CD4-positive, alpha-beta memory T cell (primary cell): ENCODE data around the gene SLC35A3. TPM values are rescaled to one million over a fixed set of nuclear protein-coding genes. Genes with fewer than 3 reads are reported as not detected.

ENCODE experiments used
- CTCF ChIA-PET: fragments of 350-600 bp; sonication (Branson Sonifier 250); formaldehyde crosslinking; loops from one replicate; lab custom pipeline; 2021; ENCODE audit warnings: inconsistent platforms; ENCODE audit not compliant: partially characterized antibody; lab: Charles Lee
- POLR2A ChIA-PET: fragments of 350-600 bp; sonication (Branson Sonifier 250); formaldehyde crosslinking; loops from one replicate; lab custom pipeline; 2021; ENCODE audit not compliant: partially characterized antibody; lab: Charles Lee
- DNase-seq, 5 donors: peaks; one replicate each; pipeline versions ENCODE4 v3.0.0 to v3.0.0-alpha.2; 2020 to 2022; ENCODE audit warnings: mixed read lengths in 1 of 5
- H3K27ac ChIP-seq: one replicate; pipeline ENCODE4 v1.7.0; 2013; ENCODE audit warnings: low read depth, low read length
- H3K27me3 ChIP-seq: 2 replicates; pipeline ENCODE4 v1.7.0; 2013; ENCODE audit warnings: mild to moderate bottlenecking, low read length, moderate library complexity; ENCODE audit not compliant: insufficient read depth
- H3K36me3 ChIP-seq: 2 replicates; pipeline ENCODE4 v1.7.0; 2013; ENCODE audit warnings: mild to moderate bottlenecking, low read length, moderate library complexity; ENCODE audit not compliant: insufficient read depth
- H3K4me1 ChIP-seq: 2 replicates; pipeline ENCODE4 v1.7.0; 2013; ENCODE audit warnings: mild to moderate bottlenecking, low read length, moderate library complexity; ENCODE audit not compliant: insufficient read depth
- H3K4me3 ChIP-seq, 2 donors: one replicate each; pipeline ENCODE4 v1.7.0; 2013; ENCODE audit warnings: low read length in 2 of 2, mild to moderate bottlenecking in 1 of 2
- H3K9me3 ChIP-seq, 2 donors: one replicate each; pipeline ENCODE4 v1.7.0; 2013; ENCODE audit warnings: low read length in 2 of 2, control low read depth in 1 of 2; ENCODE audit not compliant: control insufficient read depth in 1 of 2
- H3K27ac Mint-ChIP-seq, 7 donors: one replicate each; pipeline ENCODE4 v1.8.0; 2020 to 2021; ENCODE audit warnings: mixed read lengths in 7 of 7, mild to moderate bottlenecking in 6 of 7, inconsistent platforms in 3 of 7, moderate library complexity in 3 of 7
- H3K27me3 Mint-ChIP-seq, 2 donors: one replicate each; pipeline ENCODE4 v1.8.0; 2020 to 2021; ENCODE audit warnings: mixed read lengths in 2 of 2
- H3K36me3 Mint-ChIP-seq, 2 donors: one replicate each; pipeline ENCODE4 v1.8.0; 2020 to 2021; ENCODE audit warnings: mixed read lengths in 2 of 2, inconsistent platforms in 1 of 2, mild to moderate bottlenecking in 1 of 2
- H3K4me1 Mint-ChIP-seq, 4 donors: one replicate each; pipeline ENCODE4 v1.8.0; 2020 to 2021; ENCODE audit warnings: mixed read lengths in 4 of 4, mild to moderate bottlenecking in 1 of 4
- H3K4me3 Mint-ChIP-seq, 8 donors: one replicate each; pipeline ENCODE4 v1.8.0; 2020 to 2021; ENCODE audit warnings: mixed read lengths in 8 of 8, mild to moderate bottlenecking in 7 of 8, moderate library complexity in 6 of 8, inconsistent platforms in 3 of 8
- H3K9me3 Mint-ChIP-seq, 8 donors: one replicate each; pipeline ENCODE4 v1.8.0; 2020 to 2021; ENCODE audit warnings: mixed read lengths in 8 of 8, mild to moderate bottlenecking in 5 of 8, inconsistent platforms in 3 of 8, moderate library complexity in 1 of 8
- intact Hi-C: fragments of 100-400 bp; cut with micrococcal nuclease; formaldehyde crosslinking; loops from one replicate; pipeline ENCODE4 v1.15.1; 2023
- polyA plus RNA-seq, 2 donors: library from polyadenylated mRNA; unstranded; fragments of 300-500 nt; fragmentation: Illumina TruSeq; gene quantifications; one replicate each; pipeline ENCODE4 v1.2.3, GENCODE V29; 2021
- total RNA-seq, 2 experiments: library from RNA; stranded (reverse); gene quantifications; one replicate each; pipeline ENCODE4 v1.2.3, GENCODE V29; 2021

The SLC35A3 gene
- total and polyA plus RNA-seq, 4 experiments from 2014 or later: 9.0 to 31.5 (median 18.5) TPM

DNA sequence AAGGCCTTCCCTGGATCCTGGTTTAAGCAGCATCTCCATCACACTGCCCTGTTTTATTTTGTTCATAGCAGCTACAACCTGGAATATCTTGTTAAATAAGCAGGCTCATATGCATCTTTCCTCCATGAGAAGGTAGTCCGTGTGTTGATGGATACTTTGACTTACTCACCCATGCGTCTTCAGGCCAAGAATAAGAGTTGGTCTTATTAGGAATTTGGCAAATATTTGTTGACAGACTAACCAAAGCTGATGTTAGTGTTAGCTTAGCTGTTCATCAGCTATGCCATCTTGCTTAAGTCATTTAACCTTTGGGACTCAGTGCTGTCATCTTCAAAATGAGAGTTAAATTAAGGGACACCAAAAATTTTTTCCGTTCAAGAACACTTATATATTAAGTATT lies 103.7 kb downstream of the SLC35A3 start:
- H3K4me3 Mint-ChIP-seq: no peak overlapping the region
- no peak for DNase-seq
- H3K27me3 Mint-ChIP-seq: no peaks in the 10 kb centered on the region
- intact Hi-C loops: no loop called here
- CTCF ChIA-PET: no interaction called here
- H3K36me3 Mint-ChIP-seq: peaks cover 51 to 84% of the 10 kb centered on the region in 2 donors
- peak overlapping the region in 1 of 7 donors; percentile 36 for H3K27ac Mint-ChIP-seq
- Histone ChIP-seq H3K4me3 (no peak overlapping the region), H3K4me1 (no peaks in the 10 kb centered on the region), H3K27ac (no peak overlapping the region), H3K36me3 (peaks cover 60% of the 10 kb centered on the region), H3K27me3 (no peaks in the 10 kb centered on the region), H3K9me3 (no peaks in the 10 kb centered on the region)
- H3K4me1 Mint-ChIP-seq: peaks cover 0 to 8% (median 6%) of the 10 kb centered on the region in 4 donors
- POLR2A ChIA-PET: no interaction called here
- H3K9me3 Mint-ChIP-seq: no peaks in the 10 kb centered on the region

DNA sequence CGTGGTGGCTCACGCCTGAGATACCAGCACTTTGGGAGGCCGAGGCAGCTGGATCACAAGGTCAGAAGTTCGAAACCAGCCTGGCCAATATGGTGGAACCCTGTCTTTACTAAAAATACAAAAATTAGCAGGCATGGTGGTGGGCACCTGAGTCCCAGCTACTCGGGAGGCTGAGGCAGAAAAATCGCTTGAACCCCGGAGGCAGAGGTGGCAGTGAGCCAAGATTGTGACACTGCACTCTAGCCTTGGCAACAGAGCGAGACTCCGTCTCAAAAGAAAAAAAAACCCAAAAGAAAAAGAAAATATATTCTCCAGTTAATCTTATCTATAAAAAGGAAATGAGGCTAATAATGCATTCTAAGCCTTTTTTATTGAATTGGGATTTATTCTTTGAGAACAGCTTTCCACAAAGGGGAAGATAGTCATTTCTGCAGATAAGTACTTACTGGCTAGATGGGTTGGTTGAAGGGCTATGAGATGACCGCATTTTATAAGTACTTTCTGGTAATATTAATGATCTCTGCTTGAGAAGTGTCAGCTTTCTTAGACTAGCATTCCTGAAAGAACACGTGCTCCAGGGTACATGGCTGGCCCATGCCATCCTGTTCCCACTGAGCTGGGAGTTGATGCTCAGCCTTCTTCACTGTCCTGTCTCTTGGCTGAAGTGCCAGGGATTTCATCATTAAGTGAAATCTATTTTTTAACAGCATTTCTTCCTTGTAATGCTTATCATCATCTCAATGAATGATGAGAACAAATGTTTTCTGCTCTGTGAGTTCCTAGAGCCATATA lies 105.0 kb downstream of the SLC35A3 start:
- peaks cover 47 to 85% of the 10 kb centered on the region in 2 donors for H3K36me3 Mint-ChIP-seq
- CTCF ChIA-PET: no interaction called here

DNA sequence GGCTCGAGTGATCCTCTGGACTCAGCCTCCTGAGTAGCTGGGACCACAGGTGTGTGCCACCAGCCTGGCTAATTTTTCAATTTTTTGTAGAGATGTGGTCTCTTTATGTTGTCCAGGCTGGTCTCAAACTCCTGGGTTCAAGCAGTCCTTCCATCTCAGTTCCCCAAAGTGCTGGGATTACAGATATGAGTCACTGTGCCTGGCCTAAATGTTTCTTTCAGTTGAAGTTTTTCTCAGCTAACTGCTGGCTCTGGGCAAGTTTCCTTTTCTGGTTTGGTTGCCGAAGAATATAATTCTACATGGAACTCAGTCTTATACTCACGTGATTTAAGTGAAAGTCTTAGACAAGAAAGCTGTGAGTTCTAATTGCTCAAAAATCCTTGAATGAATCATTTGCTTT lies 106.0 kb downstream of the SLC35A3 start:
- no peaks in the 10 kb centered on the region for H3K27me3 Mint-ChIP-seq
- ChIA-PET CTCF (no interaction called here), POLR2A (no interaction called here)
- no peak overlapping the region for H3K4me3 Mint-ChIP-seq
- H3K36me3 Mint-ChIP-seq: peaks cover 42 to 85% of the 10 kb centered on the region in 2 donors
- Histone ChIP-seq H3K9me3 (no peaks in the 10 kb centered on the region), H3K36me3 (peaks cover 59% of the 10 kb centered on the region), H3K27ac (no peak overlapping the region), H3K27me3 (no peaks in the 10 kb centered on the region), H3K4me3 (no peak overlapping the region), H3K4me1 (no peaks in the 10 kb centered on the region)
- H3K9me3 Mint-ChIP-seq: no peaks in the 10 kb centered on the region
- H3K27ac Mint-ChIP-seq: peak overlapping the region in 4 of 7 donors; percentile 25 to 75 (median 62)
- H3K4me1 Mint-ChIP-seq: peaks cover 0 to 8% (median 3%) of the 10 kb centered on the region in 4 donors
- intact Hi-C loops: no loop called here
- DNase-seq: no peak

More for the DNA sequence above, 105.0 kb downstream of the SLC35A3 start:
- Histone ChIP-seq H3K27me3 (no peaks in the 10 kb centered on the region), H3K36me3 (peaks cover 60% of the 10 kb centered on the region), H3K4me3 (no peak overlapping the region), H3K27ac (no peak overlapping the region), H3K9me3 (no peaks in the 10 kb centered on the region), H3K4me1 (no peaks in the 10 kb centered on the region)
- no peak for DNase-seq
- Mint-ChIP-seq H3K4me3 (no peak overlapping the region), H3K4me1 (peaks cover 0 to 8% (median 5%) of the 10 kb centered on the region in 4 donors), H3K9me3 (no peaks in the 10 kb centered on the region), H3K27ac (peak overlapping the region in 4 of 7 donors; percentile 1 to 29 (median 22)), H3K27me3 (no peaks in the 10 kb centered on the region)
- intact Hi-C loops: no loop called here
- POLR2A ChIA-PET: no interaction called here

DNA sequence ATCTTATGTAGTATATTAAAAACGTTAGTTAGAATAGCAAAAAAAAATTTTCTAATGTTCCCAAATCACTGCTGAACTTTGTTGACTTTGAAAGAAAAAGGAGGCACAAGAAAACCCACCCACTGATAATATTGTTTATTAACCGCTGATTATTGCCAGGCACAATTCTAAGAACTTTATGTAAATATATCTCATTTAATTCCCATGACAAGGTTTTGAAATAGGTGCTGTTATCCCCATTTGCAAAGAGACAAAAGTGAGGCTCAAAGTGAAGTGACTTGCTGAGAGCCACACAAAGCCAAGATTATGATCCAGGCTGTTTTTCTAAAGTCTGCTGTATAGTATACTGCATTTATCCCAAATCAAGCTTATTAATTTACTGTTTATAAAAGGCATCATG lies 106.5 kb downstream of the SLC35A3 start:
- H3K27ac Mint-ChIP-seq: peak overlapping the region in 3 of 7 donors; percentile 48 to 73 (median 70)
- no peak overlapping the region for H3K27ac ChIP-seq
- ChIA-PET POLR2A (interaction anchor here (0.5 kb wide), 1 partner anchor 34 kb away, joined by 3 read pairs; no protein-coding TSS in a partner anchor), CTCF (no interaction called here)
- H3K36me3 Mint-ChIP-seq: peaks cover 40 to 86% of the 10 kb centered on the region in 2 donors
- H3K9me3 Mint-ChIP-seq: no peaks in the 10 kb centered on the region
- no peak for DNase-seq
- H3K36me3 ChIP-seq: peaks cover 58% of the 10 kb centered on the region
- intact Hi-C loops: no loop called here
- H3K4me3 ChIP-seq: no peak overlapping the region
- no peaks in the 10 kb centered on the region for H3K9me3 ChIP-seq
- H3K4me1 Mint-ChIP-seq: peaks cover 0 to 8% (median 3%) of the 10 kb centered on the region in 4 donors
- no peaks in the 10 kb centered on the region for H3K4me1 ChIP-seq
- H3K27me3 Mint-ChIP-seq: no peaks in the 10 kb centered on the region
- no peaks in the 10 kb centered on the region for H3K27me3 ChIP-seq
- H3K4me3 Mint-ChIP-seq: no peak overlapping the region

DNA sequence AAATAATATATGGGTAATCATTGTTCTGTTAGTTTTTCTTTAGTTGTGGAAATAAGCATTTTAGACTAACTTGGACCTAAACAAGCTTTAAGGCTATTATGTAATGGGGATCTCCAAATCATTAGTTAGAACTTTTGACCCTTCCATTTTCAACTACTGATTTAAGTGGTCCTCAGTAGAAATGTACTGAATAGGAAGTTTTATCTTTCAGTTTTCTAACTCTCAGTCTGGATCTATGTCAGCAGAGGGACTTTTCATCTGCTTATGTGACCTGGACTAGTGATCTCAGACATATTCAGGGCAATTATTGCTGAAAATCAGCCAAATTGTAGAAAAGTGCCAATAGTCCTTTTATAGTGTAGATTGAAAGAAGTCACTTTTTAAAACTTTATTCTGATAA lies 106.9 kb downstream of the SLC35A3 start:
- no peaks in the 10 kb centered on the region for H3K27me3 Mint-ChIP-seq

DNA sequence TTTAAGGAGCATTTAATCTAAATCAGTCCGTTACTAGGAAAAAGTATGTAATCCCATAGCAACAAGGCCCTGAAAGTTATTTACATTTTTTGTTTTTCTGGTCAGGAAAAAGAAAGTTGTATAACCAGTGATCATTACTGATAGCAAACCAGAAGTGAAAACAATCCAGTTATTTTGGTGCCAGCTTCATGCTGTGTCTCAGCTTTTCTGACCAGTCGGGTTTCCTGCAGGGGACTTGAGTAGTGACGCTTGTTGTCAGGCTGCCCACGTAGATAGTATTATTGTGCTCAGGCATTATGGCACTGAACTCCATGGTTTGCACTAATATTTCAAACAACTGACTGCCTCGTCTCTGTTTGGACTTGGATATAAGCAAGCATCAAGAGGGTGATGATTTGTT lies 107.7 kb downstream of the SLC35A3 start:
- H3K36me3 ChIP-seq: peaks cover 56% of the 10 kb centered on the region
- ChIA-PET POLR2A (interaction anchor here (0.8 kb wide), 1 partner anchor 10 kb away, joined by 3 read pairs; no protein-coding TSS in a partner anchor), CTCF (no interaction called here)
- peaks cover 0 to 8% (median 3%) of the 10 kb centered on the region in 4 donors for H3K4me1 Mint-ChIP-seq
- no peak overlapping the region for H3K4me3 Mint-ChIP-seq
- H3K27me3 ChIP-seq: no peaks in the 10 kb centered on the region
- no peaks in the 10 kb centered on the region for H3K9me3 Mint-ChIP-seq
- H3K9me3 ChIP-seq: no peaks in the 10 kb centered on the region
- peaks cover 40 to 83% of the 10 kb centered on the region in 2 donors for H3K36me3 Mint-ChIP-seq
- no peaks in the 10 kb centered on the region for H3K27me3 Mint-ChIP-seq
- H3K4me3 ChIP-seq: no peak overlapping the region
- H3K4me1 ChIP-seq: no peaks in the 10 kb centered on the region
- DNase-seq: no peak
- H3K27ac Mint-ChIP-seq: peak overlapping the region in 4 of 7 donors; percentile 0 to 37 (median 30)
- intact Hi-C loops: no loop called here
- no peak overlapping the region for H3K27ac ChIP-seq

More for the DNA sequence above, 106.9 kb downstream of the SLC35A3 start:
- Mint-ChIP-seq H3K36me3 (peaks cover 38 to 86% of the 10 kb centered on the region in 2 donors), H3K9me3 (no peaks in the 10 kb centered on the region), H3K27ac (peak overlapping the region in 2 of 7 donors; percentile 2 to 70), H3K4me3 (no peak overlapping the region), H3K4me1 (peaks cover 0 to 8% (median 3%) of the 10 kb centered on the region in 4 donors)
- no peaks in the 10 kb centered on the region for H3K4me1 ChIP-seq
- peaks cover 56% of the 10 kb centered on the region for H3K36me3 ChIP-seq
- no peaks in the 10 kb centered on the region for H3K9me3 ChIP-seq
- ChIA-PET POLR2A (interaction anchor here (0.5 to 0.8 kb wide), 2 partner anchors 11 to 35 kb away, joined by 3 read pairs; no protein-coding TSS in a partner anchor), CTCF (no interaction called here)
- intact Hi-C loops: no loop called here
- no peak overlapping the region for H3K27ac ChIP-seq
- no peak overlapping the region for H3K4me3 ChIP-seq
- DNase-seq: no peak
- no peaks in the 10 kb centered on the region for H3K27me3 ChIP-seq

DNA sequence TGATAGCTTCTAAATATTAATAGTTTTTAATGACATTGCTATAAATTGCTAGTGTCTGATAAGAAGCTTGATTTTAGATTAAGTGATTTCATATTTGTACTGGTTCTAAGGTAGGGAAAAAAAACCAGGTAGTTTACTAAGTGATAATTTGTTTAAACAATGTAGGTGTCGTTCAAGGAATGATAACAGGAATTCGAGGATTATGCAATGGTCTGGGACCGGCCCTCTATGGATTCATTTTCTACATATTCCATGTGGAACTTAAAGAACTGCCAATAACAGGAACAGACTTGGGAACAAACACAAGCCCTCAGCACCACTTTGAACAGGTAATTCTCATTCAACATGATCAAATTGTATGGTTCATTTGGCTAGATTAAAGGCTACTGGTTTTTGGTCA lies 110.5 kb downstream of the SLC35A3 start:
- Histone ChIP-seq H3K36me3 (peaks cover 47% of the 10 kb centered on the region), H3K27me3 (no peaks in the 10 kb centered on the region), H3K4me3 (no peak overlapping the region), H3K27ac (no peak overlapping the region), H3K4me1 (no peaks in the 10 kb centered on the region), H3K9me3 (no peaks in the 10 kb centered on the region)
- no peak overlapping the region for H3K4me3 Mint-ChIP-seq
- POLR2A ChIA-PET: no interaction called here
- peaks cover 0 to 4% (median 0%) of the 10 kb centered on the region in 4 donors for H3K4me1 Mint-ChIP-seq
- intact Hi-C loops: no loop called here
- H3K27ac Mint-ChIP-seq: peak overlapping the region in 1 of 7 donors; percentile 22
- CTCF ChIA-PET: no interaction called here
- no peaks in the 10 kb centered on the region for H3K9me3 Mint-ChIP-seq
- no peaks in the 10 kb centered on the region for H3K27me3 Mint-ChIP-seq
- no peak for DNase-seq
- peaks cover 25 to 67% of the 10 kb centered on the region in 2 donors for H3K36me3 Mint-ChIP-seq
